ENCODE data around the gene ALPL.

The ALPL gene

DNA sequence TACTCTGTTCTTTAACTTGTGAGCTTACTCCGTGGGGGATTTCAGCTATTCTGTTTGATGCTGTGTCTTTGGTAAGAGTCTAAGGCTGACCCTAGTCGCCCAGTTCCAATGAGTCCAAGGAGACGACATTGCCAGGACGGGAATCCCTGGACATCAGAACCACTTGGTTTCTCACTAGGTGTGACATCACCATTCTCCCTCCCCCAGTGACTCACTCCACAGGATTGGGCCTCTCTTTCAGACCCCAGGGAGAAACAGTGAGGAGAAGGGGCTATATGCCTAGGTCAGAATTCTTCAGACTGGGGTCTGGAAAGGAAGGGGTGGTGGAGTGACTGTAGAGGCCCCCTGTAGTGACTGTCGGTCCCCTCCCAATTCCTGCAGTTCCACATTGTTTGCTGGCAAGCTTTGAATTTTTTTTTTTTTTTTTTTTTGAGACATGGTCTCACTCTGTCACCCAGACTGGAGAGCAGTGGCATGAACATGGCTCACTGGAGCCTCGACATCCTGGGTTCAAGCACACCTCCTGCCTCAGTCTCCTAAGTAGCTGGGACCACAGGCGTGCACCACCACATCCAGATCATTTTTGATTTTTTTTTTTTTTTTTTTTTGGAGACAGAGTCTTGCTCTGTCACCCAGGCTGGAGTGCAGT lies 21.3 kb downstream of the ALPL start:
- no peak for DNase-seq (ENCODE audit: low spot score)

- no peak for DNase-seq (ENCODE audit: low spot score)
These were observed 22.0 kb downstream of the ALPL start for GRCh38 chr1:21531241-21531640.

GRCh38 chr1:21532496-21532895 lies 23.3 kb downstream of the ALPL start:
- DNase-seq (ENCODE audit: low spot score), result no peak

DNA sequence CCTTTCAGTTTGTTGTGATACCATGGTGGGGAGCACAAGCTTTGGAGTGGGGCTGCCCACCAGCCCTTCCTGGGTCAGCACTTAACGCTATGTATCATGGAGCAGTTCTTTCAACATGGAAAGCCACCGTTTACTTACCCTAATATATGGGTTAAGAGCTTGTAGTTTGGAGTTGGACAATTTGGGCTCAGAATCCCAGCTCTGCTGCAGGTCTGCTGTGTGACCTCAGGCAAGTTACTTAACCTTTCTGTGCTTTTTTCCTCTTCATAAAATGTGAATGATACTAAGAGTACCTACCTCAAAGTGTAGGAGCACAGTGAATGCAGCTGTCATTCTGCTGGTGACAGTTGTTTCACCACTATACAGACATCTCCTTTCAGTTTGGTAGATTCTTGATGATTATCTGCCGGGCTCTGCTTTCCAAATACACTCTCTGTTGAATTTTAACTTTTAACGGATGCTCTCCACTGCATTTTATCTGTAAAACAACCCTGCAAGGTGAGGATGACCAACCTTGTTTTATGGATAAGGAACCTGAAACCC lies 23.8 kb downstream of the ALPL start:
- DNase-seq (ENCODE audit: low spot score), result no peak

DNA sequence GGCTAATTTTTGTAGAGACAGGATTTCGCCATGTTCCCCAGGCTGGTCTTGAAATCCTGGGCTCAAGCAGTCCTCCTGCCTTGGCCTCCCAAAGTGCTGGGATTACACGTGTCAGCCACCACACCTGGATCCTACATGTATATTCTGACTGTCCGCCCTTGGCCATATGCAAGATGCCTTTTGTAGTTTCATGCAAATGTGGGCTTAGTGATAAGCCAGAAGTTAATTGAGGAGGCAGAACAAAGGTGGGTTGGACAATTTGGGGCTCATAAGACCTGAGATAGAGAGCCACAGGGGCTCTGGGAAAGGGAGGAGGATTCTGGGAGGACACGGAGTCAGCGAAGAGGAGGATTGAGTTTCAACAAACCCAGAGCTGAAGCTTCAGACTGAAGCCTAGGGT lies 24.9 kb downstream of the ALPL start:
- no peak for DNase-seq (ENCODE audit: low spot score)

DNA sequence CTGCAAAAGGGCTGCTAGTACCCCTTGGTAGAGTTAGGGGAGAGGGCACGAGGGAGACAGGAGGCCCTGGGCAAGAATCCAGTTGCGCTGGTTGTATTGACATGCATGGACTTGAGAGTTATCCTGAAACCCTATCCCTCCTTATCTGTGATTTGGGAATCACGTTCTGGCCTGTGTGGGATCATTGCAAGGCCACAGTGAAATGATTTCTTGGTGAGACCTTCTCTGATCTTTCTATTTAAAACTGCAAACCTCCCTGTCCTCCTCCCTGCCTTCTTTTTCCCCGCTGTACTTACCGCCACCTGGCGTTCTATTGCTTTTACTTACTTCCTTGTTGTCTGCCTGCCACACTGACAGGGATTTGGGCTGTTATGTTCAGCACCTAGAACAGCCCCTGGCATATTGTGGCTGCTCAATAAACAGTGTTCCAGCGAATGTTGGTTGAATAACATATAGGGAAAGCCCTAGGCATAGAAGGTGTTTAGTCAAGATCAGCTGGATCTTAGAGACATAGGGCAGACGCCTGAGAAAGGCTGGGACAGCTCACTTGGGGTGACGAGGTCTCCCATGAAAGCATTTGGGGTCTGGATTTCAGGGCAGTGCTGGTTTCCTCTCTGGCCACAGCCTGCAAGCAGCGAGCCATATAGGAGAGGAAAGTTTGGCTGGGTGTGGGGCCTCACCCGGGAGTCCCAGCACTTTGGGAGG lies 25.6 kb downstream of the ALPL start:
- DNase-seq (ENCODE audit: low spot score), result peak; percentile 4

DNA sequence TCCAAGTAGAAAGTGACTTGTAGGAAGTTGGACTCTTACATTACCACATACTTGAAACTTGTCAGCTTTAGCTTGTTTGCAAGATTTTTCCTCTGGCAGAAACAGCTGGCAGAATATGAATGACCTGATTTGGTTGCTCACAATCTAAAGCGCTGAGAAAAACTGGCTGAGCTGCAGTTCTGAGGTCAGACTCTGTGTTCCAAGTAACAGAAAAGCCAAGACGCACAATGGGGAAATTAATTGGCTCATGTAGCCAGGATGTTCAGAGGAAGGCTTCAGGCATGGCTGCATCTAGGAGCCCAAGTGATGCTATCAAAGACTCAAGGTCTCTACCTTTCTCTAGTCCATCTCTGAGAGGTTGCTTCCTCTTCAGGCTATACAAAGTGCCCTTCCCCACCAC lies 27.0 kb downstream of the ALPL start:
- DNase-seq (ENCODE audit: low spot score), result no peak

DNA sequence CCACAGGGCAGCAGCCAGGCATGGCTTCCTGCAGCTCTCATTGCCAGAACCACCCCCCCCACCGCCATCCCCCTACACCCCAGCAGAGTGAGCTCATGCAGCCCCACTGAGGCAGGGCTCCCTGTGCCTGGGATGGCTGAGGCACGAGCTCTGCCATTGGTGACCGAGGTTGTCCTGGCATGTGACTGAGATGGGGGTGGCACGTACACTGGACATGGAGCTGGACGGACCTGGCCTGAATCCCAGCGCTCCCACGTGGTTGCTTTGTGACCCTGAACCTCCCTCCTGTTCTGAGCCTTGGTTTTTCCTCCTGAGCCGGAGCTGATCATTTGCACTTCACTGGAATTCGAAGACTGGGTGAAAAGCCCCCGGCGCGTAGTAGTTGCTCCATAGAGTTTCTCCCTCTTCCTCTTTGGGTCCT lies 28.3 kb downstream of the ALPL start:
- DNase-seq (ENCODE audit: low spot score), result no peak

DNA sequence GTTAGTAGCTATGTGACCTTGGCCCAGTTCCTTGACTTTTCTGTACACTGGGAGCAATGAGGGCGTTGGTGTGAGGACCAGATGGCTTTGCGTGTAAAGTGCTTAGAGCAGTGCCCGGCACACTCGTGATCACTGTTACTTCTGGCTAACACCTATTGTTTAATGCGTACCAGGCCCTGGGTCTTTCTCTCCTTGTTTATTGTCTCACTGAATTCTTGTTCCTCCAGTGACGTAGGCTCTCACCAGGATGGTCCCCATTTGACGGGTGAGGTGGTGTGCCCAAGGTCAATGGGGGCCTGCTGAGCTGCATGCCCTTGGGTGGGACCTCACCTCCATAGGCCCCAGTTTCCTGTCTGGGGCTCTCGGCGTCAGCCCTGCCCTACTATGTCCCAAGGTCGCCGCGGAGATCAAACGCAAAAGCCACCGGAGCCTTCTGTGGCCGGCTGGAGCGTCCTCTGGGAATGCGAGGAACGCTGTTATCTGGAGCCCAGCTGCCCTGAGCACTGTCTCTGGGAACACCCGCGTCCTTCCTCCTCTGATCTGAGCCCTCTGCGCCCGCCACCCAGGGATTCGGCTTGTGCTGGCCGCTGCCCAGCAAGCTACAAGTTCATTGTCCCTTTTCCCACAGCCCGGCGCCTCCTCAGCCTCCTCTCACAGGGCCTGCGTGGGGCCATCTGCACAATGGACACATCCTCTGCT lies 28.9 kb downstream of the ALPL start:
- DNase-seq (ENCODE audit: low spot score), result no peak

DNA sequence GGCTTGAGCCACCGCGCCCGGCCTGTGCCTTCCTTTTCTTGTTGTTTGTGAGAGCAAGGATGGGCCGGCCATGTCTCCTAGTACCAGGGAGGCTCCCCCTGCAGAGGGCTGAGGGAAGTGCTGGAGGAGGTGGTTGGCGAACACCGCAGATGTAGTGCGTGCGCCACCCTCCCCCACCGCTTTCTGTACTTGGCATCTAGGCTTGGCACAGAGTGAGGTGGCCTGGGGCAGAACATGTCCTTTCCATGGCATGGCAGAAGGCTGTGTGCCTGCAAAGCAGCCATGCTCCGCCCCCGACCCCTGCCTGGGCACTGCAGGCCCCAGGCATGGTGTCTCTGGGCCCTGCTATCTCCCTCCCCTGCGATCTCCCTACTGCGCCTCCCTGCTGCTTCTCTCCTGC lies 30.7 kb downstream of the ALPL start:
- DNase-seq (ENCODE audit: low spot score), result no peak

DNA sequence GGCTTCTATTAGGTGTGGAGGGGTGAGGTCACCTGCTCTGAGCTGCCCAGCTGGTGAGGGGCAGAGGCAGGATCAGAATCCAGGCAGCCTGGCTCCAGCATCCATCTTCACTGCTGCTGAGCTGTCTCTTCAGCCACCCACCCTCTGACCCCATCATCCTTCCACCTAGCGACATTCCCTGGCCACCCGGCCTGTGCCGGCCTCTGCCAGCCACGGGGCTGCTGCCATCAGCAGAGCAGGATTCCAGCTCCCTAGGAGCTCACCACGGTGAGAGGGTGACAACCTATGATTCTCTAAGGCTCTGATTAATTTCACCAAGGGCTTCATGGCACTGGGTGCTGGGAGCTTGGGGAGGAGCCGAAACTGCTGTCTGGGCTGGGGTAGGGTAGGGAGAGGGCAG lies 32.1 kb downstream of the ALPL start:
- no peak for DNase-seq (ENCODE audit: low spot score)

- DNase-seq (ENCODE audit: low spot score), result no peak
These were observed 32.6 kb downstream of the ALPL start for GRCh38 chr1:21541835-21542234.

DNA sequence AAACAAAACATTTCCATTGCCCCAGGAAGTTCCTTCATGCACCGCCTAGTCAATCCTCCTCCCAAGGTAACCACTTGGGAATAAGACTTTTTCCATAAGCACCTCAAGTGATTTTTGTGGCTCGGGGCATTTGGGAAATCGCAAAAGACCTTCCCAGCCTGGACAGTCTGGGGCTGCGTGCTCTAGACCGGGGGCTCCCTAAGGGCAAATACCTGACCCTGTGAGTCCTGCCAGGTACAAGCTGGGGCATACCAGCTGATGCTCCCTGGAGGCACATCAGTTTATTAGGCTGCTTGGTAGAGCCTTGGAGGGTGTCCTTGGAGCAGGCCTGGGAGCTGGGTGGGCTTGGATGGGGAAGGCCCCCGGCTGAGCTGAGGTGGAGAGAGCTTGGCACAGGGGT lies 34.4 kb downstream of the ALPL start:
- DNase-seq (ENCODE audit: low spot score), result no peak

DNA sequence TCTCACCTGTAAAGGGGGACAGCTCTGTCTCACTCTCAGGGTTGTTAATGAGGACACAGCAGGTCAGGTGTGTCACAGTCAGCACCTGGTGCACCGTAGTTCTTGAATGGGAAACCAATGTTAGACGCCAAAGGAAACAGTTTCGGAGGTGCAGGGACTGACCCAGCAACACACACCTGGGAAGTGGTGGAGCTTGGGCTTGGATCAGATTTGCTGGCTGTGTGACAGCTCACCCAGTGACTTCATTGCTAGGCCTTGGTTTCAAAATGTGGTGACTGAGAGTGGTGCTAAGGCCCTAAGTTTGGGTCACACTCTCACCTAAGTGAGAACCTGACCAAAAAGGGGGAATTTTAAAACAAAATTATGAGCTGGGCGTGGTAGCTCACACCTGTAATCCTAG lies 34.9 kb downstream of the ALPL start:
- DNase-seq (ENCODE audit: low spot score), result no peak

GRCh38 chr1:21546122-21546825 lies 37.1 kb downstream of the ALPL start:
- no peak for DNase-seq (ENCODE audit: low spot score)

DNA sequence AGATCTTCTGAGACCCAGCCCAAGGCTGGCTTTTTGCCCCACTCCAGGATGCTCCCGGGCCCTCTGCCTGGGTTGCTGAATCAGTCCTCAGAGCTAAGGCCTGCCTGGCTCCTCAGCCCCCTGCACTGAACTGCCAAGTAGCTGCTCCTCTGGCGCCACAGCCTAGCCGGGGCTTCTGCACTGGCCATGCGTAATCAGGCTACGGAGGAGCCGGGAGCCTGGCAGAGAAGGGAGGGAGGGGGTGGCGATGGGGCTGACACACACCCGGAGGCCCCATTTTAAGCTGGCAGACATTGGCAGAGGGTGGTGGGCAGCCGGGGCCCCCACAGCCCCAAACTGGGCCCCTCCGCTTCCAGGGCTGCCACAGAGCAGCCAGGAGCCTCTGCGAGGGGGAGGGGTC lies 38.7 kb downstream of the ALPL start:
- DNase-seq (ENCODE audit: low spot score), result no peak

DNA sequence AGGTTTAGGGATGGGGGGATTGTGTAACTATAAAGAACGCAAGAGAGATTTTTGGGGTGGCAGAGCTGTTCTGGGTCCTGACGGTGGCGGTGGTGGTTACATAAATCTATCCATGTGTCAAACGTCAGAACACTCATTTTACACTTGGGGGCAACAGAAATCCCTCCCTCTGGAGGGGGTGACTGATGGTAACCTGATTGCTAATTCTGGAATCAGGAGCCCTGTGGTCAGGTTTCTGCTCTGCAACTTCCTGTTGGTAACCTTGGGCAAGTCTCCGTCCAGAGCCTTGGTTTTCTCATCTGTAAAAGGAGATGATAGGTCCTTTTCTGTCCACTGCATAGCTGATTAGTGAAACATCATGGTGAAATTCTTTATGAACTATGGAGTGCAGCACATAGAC lies 40.9 kb downstream of the ALPL start:
- DNase-seq (ENCODE audit: low spot score), result no peak

GRCh38 chr1:21550866-21551475 lies 41.7 kb downstream of the ALPL start:
- DNase-seq (ENCODE audit: low spot score), result no peak

DNA sequence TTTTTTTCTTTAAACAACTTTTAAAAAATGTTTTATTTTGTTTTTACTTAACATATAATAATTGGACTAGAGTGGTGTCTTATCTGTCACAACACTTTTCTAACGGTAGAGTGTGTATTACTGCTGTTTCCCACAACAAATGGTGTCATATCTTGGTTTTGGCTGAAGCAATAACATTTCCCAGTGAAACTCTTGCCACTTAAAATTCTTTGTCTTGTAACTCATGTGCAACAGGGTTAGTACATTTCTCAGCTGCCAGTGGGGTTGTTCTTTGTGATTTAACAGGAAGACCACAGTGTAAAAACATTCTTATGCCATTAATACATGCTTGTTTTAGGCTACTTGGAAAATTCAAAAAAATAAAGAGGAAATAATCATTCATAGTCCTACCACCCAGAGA lies 43.5 kb downstream of the ALPL start:
- DNase-seq (ENCODE audit: low spot score), result no peak

GRCh38 chr1:21553116-21553926 lies 44.1 kb downstream of the ALPL start:
- no peak for DNase-seq (ENCODE audit: low spot score)

Measured in CD4-positive, alpha-beta T cell treated with Interleukin-15 for 4 hours (primary cell).